MM.1S (cell line): ENCODE data around the gene ADGRF1.

Experiments used
- CTCF ChIP-seq: fragments of 300-600 bp; sonication (generic); IDR thresholded peaks from 2 replicates; pipeline ENCODE4 v1.5.1; 2016; ENCODE audit warnings: antibody characterized with exemption, low read length, mixed read lengths
- EZH2phosphoT487 ChIP-seq: fragments of 300-600 bp; sonication (generic); IDR thresholded peaks from 2 replicates; pipeline ENCODE4 v1.6.1; 2018; ENCODE audit warnings: antibody characterized with exemption, low read length

GRCh38 chr6:47072667-47073066, 30.5 kb upstream of the ADGRF1 start:
- TF ChIP-seq CTCF (no peak), EZH2phosphoT487 (no peak)
